Fibroblast of skin of right biceps (primary cell): Measurements from ENCODE around the gene UBXN6.
A peak's percentile ranks its signal among the peaks of the same experiment; 100 is the strongest.

Experiments used
- DNase-seq: peaks from one replicate; pipeline ENCODE4 v3.0.0-alpha.2; 2013

Gene UBXN6

GRCh38 chr19:4457654-4458395 lies at the start of gene UBXN6:
UBXN6 (minus strand) TSS chr19:4457794; CDS start chr19:4457697, 97 bp downstream.
- DNase-seq = peak; percentile 99

- DNase-seq = no peak
Observed at GRCh38 chr19:4507150-4507452, 49.5 kb upstream of the UBXN6 start.

- DNase-seq = peak; percentile 81
Observed at GRCh38 chr19:4506449-4507149, 49.0 kb upstream of the UBXN6 start.

- no peak for DNase-seq
Observed at GRCh38 chr19:4505570-4506448, 48.2 kb upstream of the UBXN6 start.

GRCh38 chr19:4504891-4505569 lies 47.4 kb upstream of the UBXN6 start:
- DNase-seq = no peak

GRCh38 chr19:4504297-4504701 lies 46.7 kb upstream of the UBXN6 start:
- no peak for DNase-seq

GRCh38 chr19:4503825-4504170 lies 46.2 kb upstream of the UBXN6 start:
- DNase-seq = no peak

- no peak for DNase-seq
Observed at GRCh38 chr19:4503132-4503824, 45.7 kb upstream of the UBXN6 start.

- DNase-seq = no peak
Observed at GRCh38 chr19:4502282-4503131, 44.9 kb upstream of the UBXN6 start.

GRCh38 chr19:4501691-4502090 lies 44.1 kb upstream of the UBXN6 start:
- no peak for DNase-seq

- no peak for DNase-seq
Observed at GRCh38 chr19:4500841-4501591, 43.4 kb upstream of the UBXN6 start.

- DNase-seq = no peak
Observed at GRCh38 chr19:4499855-4500254, 42.3 kb upstream of the UBXN6 start.

- no peak for DNase-seq
Observed at GRCh38 chr19:4499318-4499717, 41.7 kb upstream of the UBXN6 start.

GRCh38 chr19:4498694-4499093 lies 41.1 kb upstream of the UBXN6 start:
- DNase-seq = no peak

- no peak for DNase-seq
Observed at GRCh38 chr19:4497770-4498389, 40.3 kb upstream of the UBXN6 start.

GRCh38 chr19:4496304-4496703 lies 38.7 kb upstream of the UBXN6 start:
- DNase-seq = no peak

- no peak for DNase-seq
Observed at GRCh38 chr19:4495471-4495870, 37.9 kb upstream of the UBXN6 start.

- no peak for DNase-seq
Observed at GRCh38 chr19:4494691-4495064, 37.1 kb upstream of the UBXN6 start.

GRCh38 chr19:4493929-4494690 lies 36.5 kb upstream of the UBXN6 start:
- DNase-seq = no peak
